ENCODE results near the gene USHBP1. TPM values are rescaled to one million over a fixed set of nuclear protein-coding genes. Genes with fewer than 3 reads are reported as not detected.

Gene USHBP1
- total and polyA plus RNA-seq, 2 of the 13 experiments (the other 11 are each of a cell fraction or from before 2014, with no cell fraction given): 0.15 to 1.5 TPM

DNA sequence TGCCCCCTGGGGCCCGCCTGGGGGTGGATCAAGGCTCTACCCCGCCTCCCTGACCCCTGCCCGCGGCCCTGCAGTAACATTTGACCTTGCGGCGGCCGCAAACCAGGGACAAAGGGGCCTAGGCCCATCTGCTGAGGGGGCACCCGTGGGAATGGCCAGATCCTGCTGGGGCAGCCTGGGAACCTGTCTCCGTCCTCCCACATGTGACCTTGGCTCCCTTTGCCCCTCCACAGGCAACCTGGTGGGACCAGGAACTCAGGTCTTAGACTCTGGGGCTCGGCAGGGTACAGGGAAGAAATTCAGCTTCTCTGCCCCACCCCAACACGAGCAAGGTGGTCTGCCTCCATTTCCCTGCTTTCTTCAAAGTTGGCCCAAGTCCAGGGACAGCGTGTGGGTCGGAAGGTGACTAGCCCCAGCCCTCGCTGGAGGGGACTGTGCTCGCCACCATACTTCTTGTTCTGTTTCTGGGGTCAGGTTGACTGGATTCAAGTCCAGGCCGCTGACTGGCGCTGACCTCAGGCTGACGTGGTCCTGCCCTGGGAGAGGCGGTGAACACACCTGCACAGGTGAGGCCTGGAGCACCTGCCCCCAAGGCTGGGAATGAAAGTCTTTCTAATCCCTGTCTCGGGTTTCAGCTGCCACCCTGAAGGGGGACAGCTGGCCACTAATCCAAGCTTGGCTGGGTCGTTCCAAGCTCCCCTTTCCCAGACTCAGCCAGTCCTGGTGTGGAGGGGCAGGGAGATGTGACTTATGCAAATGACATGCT is 16.4 kb downstream of the USHBP1 start (continued):
- TF ChIP-seq, protein P1, sequence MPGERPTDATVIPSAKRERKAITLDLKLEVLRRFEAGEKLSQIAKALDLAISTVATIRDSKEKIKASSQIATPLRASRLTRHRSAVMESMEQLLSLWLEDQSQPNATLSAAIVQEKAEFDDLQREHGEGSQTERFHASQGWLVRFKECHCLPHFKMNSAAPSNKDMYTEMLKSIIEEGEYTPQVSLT (CRISPR knock-in tag; IDR thresholded peaks at IDR 0.05; ENCODE audit: borderline replicate concordance, low read depth): no peak
- TF ChIP-seq ZNF207 (IDR thresholded peaks at IDR 0.05; ENCODE audit: borderline replicate concordance) (no peak), FOXK1 (CRISPR knock-in tag; IDR thresholded peaks at IDR 0.05; ENCODE audit: borderline replicate concordance, low read depth) (peak; percentile 82; the same call in 1 of the 2 replicates), GLI4 (CRISPR knock-in tag; IDR thresholded peaks at IDR 0.05; ENCODE audit: borderline replicate concordance) (no peak), ZFP36L1 (CRISPR knock-in tag; IDR thresholded peaks at IDR 0.05) (peak; percentile 53; the same call in 1 of the 2 replicates), ZSCAN25 (CRISPR knock-in tag; IDR thresholded peaks at IDR 0.05) (peak; percentile 89), TBP (CRISPR knock-in tag; IDR thresholded peaks at IDR 0.05) (no peak), ZNF30 (CRISPR knock-in tag; IDR thresholded peaks at IDR 0.05) (peak; percentile 87; the same call in 1 of the 2 replicates), NFE2 (CRISPR knock-in tag; IDR thresholded peaks at IDR 0.05) (no peak), JDP2 (CRISPR knock-in tag; IDR thresholded peaks at IDR 0.05; ENCODE audit: borderline replicate concordance) (no peak), CEBPG (CRISPR knock-in tag; IDR thresholded peaks at IDR 0.05) (peak; percentile 39; the same call in 1 of the 2 replicates), HCFC1 (IDR thresholded peaks at IDR 0.05; ENCODE audit: low read depth, low read length) (no peak), TP53 (CRISPR knock-in tag; conservative IDR thresholded peaks at IDR 0.05) (no peak), RAD51 (IDR thresholded peaks at IDR 0.05; ENCODE audit: borderline replicate concordance) (no peak), ZNF552 (CRISPR knock-in tag; IDR thresholded peaks at IDR 0.05; ENCODE audit: borderline replicate concordance) (0 out of 2 replicates have a peak, but pooled peaks have one; percentile 56), GATA4 (IDR thresholded peaks at IDR 0.05; ENCODE audit: borderline replicate concordance, low read depth) (no peak), ZMYM3 (CRISPR knock-in tag; IDR thresholded peaks at IDR 0.05) (peak; percentile 95), RARA (CRISPR knock-in tag; IDR thresholded peaks at IDR 0.05) (peak; percentile 99), SAFB2 (CRISPR knock-in tag; IDR thresholded peaks at IDR 0.05; ENCODE audit: borderline replicate concordance, low read depth) (no peak)
- TF ChIP-seq, protein P2, sequence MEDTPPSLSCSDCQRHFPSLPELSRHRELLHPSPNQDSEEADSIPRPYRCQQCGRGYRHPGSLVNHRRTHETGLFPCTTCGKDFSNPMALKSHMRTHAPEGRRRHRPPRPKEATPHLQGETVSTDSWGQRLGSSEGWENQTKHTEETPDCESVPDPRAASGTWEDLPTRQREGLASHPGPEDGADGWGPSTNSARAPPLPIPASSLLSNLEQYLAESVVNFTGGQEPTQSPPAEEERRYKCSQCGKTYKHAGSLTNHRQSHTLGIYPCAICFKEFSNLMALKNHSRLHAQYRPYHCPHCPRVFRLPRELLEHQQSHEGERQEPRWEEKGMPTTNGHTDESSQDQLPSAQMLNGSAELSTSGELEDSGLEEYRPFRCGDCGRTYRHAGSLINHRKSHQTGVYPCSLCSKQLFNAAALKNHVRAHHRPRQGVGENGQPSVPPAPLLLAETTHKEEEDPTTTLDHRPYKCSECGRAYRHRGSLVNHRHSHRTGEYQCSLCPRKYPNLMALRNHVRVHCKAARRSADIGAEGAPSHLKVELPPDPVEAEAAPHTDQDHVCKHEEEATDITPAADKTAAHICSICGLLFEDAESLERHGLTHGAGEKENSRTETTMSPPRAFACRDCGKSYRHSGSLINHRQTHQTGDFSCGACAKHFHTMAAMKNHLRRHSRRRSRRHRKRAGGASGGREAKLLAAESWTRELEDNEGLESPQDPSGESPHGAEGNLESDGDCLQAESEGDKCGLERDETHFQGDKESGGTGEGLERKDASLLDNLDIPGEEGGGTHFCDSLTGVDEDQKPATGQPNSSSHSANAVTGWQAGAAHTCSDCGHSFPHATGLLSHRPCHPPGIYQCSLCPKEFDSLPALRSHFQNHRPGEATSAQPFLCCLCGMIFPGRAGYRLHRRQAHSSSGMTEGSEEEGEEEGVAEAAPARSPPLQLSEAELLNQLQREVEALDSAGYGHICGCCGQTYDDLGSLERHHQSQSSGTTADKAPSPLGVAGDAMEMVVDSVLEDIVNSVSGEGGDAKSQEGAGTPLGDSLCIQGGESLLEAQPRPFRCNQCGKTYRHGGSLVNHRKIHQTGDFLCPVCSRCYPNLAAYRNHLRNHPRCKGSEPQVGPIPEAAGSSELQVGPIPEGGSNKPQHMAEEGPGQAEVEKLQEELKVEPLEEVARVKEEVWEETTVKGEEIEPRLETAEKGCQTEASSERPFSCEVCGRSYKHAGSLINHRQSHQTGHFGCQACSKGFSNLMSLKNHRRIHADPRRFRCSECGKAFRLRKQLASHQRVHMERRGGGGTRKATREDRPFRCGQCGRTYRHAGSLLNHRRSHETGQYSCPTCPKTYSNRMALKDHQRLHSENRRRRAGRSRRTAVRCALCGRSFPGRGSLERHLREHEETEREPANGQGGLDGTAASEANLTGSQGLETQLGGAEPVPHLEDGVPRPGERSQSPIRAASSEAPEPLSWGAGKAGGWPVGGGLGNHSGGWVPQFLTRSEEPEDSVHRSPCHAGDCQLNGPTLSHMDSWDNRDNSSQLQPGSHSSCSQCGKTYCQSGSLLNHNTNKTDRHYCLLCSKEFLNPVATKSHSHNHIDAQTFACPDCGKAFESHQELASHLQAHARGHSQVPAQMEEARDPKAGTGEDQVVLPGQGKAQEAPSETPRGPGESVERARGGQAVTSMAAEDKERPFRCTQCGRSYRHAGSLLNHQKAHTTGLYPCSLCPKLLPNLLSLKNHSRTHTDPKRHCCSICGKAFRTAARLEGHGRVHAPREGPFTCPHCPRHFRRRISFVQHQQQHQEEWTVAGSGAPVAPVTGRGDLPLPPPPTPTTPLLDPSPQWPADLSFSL (CRISPR knock-in tag; IDR thresholded peaks at IDR 0.05): 0 out of 2 replicates have a peak, but pooled peaks have one; percentile 54
- TF ChIP-seq, protein P3, sequence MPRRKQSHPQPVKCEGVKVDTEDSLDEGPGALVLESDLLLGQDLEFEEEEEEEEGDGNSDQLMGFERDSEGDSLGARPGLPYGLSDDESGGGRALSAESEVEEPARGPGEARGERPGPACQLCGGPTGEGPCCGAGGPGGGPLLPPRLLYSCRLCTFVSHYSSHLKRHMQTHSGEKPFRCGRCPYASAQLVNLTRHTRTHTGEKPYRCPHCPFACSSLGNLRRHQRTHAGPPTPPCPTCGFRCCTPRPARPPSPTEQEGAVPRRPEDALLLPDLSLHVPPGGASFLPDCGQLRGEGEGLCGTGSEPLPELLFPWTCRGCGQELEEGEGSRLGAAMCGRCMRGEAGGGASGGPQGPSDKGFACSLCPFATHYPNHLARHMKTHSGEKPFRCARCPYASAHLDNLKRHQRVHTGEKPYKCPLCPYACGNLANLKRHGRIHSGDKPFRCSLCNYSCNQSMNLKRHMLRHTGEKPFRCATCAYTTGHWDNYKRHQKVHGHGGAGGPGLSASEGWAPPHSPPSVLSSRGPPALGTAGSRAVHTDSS (CRISPR knock-in tag; conservative IDR thresholded peaks at IDR 0.05): no peak
- TF ChIP-seq, protein P4, sequence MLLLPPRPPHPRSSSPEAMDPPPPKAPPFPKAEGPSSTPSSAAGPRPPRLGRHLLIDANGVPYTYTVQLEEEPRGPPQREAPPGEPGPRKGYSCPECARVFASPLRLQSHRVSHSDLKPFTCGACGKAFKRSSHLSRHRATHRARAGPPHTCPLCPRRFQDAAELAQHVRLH (CRISPR knock-in tag; IDR thresholded peaks at IDR 0.05; ENCODE audit: borderline replicate concordance, low read depth): peak; percentile 66; the same call in 1 of the 2 replicates

Data from HepG2 (cell line).